Tibial nerve (tissue), 4 donors: ENCODE measurements around the gene MYO9B. TPM values are rescaled to one million over a fixed set of nuclear protein-coding genes. Genes with fewer than 3 reads are reported as not detected.

ENCODE experiments used
- DNase-seq, 2 donors: peaks; one replicate each; pipeline ENCODE4 v3.0.0-alpha.2; 2019; ENCODE audit warnings: low spot score in 2 of 2
- H3K27ac ChIP-seq, 4 donors: fragments of 200-600 bp; sonication (generic) in 3 of 4; one replicate each; pipeline ENCODE4 v1.5.1; 2017 to 2019; ENCODE audit warnings: mild to moderate bottlenecking in 1 of 4
- H3K27me3 ChIP-seq, 2 donors: fragments of 200-600 bp; sonication (generic) in 1 of 2; one replicate each; pipeline versions ENCODE4 v1.5.1 to v1.6.0; 2017 to 2019
- H3K36me3 ChIP-seq, 3 donors: fragments of 200-600 bp; sonication (generic); one replicate each; pipeline ENCODE4 v1.5.1; 2018 to 2019
- H3K4me1 ChIP-seq, 4 donors: fragments of 200-600 bp; sonication (generic) in 3 of 4; one replicate each; pipeline ENCODE4 v1.5.1; 2017 to 2019
- H3K4me3 ChIP-seq, 4 donors: fragments of 200-600 bp; sonication (generic) in 3 of 4; one replicate each; pipeline ENCODE4 v1.5.1; 2017 to 2019; ENCODE audit warnings: mild to moderate bottlenecking in 1 of 4, moderate library complexity in 1 of 4
- H3K9me3 ChIP-seq, 4 donors: fragments of 200-600 bp; sonication (generic) in 3 of 4; one replicate each; pipeline ENCODE4 v1.5.1; 2017 to 2019
- CTCF ChIP-seq, 5 experiments: fragments of 200-600 bp in 3 of 5; fragments of 450-650 bp in 2 of 5; sonication (generic) in 3 of 5; IDR thresholded peaks; one replicate each; pipeline ENCODE4 v1.5.1; 2016 to 2019; ENCODE audit warnings: antibody characterized with exemption in 5 of 5, mild to moderate bottlenecking in 3 of 5, moderate library complexity in 2 of 5
- EP300 ChIP-seq, 2 donors: sonication (generic); formaldehyde crosslinking; IDR thresholded peaks; one replicate each; pipeline ENCODE4 v1.6.1; 2017; ENCODE audit warnings: antibody characterized with exemption in 2 of 2, mild to moderate bottlenecking in 1 of 2
- POLR2A ChIP-seq, 2 donors: fragments of 450-650 bp; IDR thresholded peaks; one replicate each; pipeline ENCODE4 v1.6.1; 2017; ENCODE audit warnings: antibody characterized with exemption in 2 of 2, mild to moderate bottlenecking in 2 of 2, moderate library complexity in 2 of 2
- WGBS, 2 donors: methylation state at CpG; one replicate each; pipeline ENCODE4 v1.1.5; 2018; 5-methylcytosine and 5-hydroxymethylcytosine counted together
- total RNA-seq, 4 donors: library from RNA; depleted of rRNA; stranded (reverse); fragments of >200 nt; gene quantifications; one replicate each; pipeline ENCODE4 v1.1.0, GENCODE V29; 2016

MYO9B gene
- total RNA-seq, 4 donors from 2014 or later, result 61.7 to 201 (median 115) TPM

- no peak for DNase-seq
- H3K27ac ChIP-seq, result no peak overlapping the region
- H3K4me3 ChIP-seq, result no peak overlapping the region
- TF ChIP-seq POLR2A (IDR thresholded peaks at IDR 0.05) (no peak), CTCF (IDR thresholded peaks at IDR 0.05) (no peak), EP300 (IDR thresholded peaks at IDR 0.05) (no peak)
- H3K9me3 ChIP-seq, result peaks cover 0 to 5% (median 0%) of the 10 kb centered on the region in 4 donors
- WGBS, 2 donors, result 96% methylated on average over 4 of the region's 4 CpGs
- H3K36me3 ChIP-seq, result peaks cover 8 to 100% (median 42%) of the 10 kb centered on the region in 3 donors
- no peaks in the 10 kb centered on the region for H3K4me1 ChIP-seq
- no peaks in the 10 kb centered on the region for H3K27me3 ChIP-seq
Measured at GRCh38 chr19:17163652-17164051, 88.1 kb downstream of the MYO9B start.

- no peak for TF ChIP-seq POLR2A (IDR thresholded peaks at IDR 0.05)
- no peak for TF ChIP-seq EP300 (IDR thresholded peaks at IDR 0.05)
- no peak for TF ChIP-seq CTCF (IDR thresholded peaks at IDR 0.05)
- H3K36me3 ChIP-seq, result peaks cover 10 to 100% (median 36%) of the 10 kb centered on the region in 3 donors
- WGBS, 2 donors, result 88% methylated on average over 7 of the region's 7 CpGs
Measured at GRCh38 chr19:17164639-17165038, 89.1 kb downstream of the MYO9B start.

GRCh38 chr19:17165715-17166114, 90.1 kb downstream of the MYO9B start:
- Histone ChIP-seq H3K4me3 (no peak overlapping the region), H3K36me3 (peaks cover 10 to 100% (median 33%) of the 10 kb centered on the region in 3 donors), H3K27ac (no peak overlapping the region), H3K4me1 (no peaks in the 10 kb centered on the region), H3K9me3 (peaks cover 0 to 5% (median 0%) of the 10 kb centered on the region in 4 donors), H3K27me3 (no peaks in the 10 kb centered on the region)
- no peak for TF ChIP-seq POLR2A (IDR thresholded peaks at IDR 0.05)
- TF ChIP-seq EP300 (IDR thresholded peaks at IDR 0.05), result no peak
- TF ChIP-seq CTCF (IDR thresholded peaks at IDR 0.05), result no peak
- DNase-seq, result no peak
- 97% methylated on average over 5 of the region's 5 CpGs for WGBS, 2 donors

More at GRCh38 chr19:17164639-17165038, 89.1 kb downstream of the MYO9B start:
- H3K9me3 ChIP-seq, result peaks cover 0 to 5% (median 0%) of the 10 kb centered on the region in 4 donors
- H3K4me3 ChIP-seq, result no peak overlapping the region
- no peak for DNase-seq
- no peak overlapping the region for H3K27ac ChIP-seq
- no peaks in the 10 kb centered on the region for H3K4me1 ChIP-seq
- no peaks in the 10 kb centered on the region for H3K27me3 ChIP-seq

GRCh38 chr19:17170538-17171297, 95.1 kb downstream of the MYO9B start:
- WGBS, 2 donors, result 82 to 84% methylated on average over 13 of the region's 13 CpGs

More at GRCh38 chr19:17170538-17171297, 95.1 kb downstream of the MYO9B start:
- Histone ChIP-seq H3K9me3 (no peaks in the 10 kb centered on the region), H3K27me3 (no peaks in the 10 kb centered on the region), H3K4me1 (no peaks in the 10 kb centered on the region), H3K36me3 (peaks cover 12 to 100% (median 13%) of the 10 kb centered on the region in 3 donors), H3K27ac (no peak overlapping the region), H3K4me3 (no peak overlapping the region)
- TF ChIP-seq POLR2A (IDR thresholded peaks at IDR 0.05) (no peak), CTCF (IDR thresholded peaks at IDR 0.05) (no peak), EP300 (IDR thresholded peaks at IDR 0.05) (no peak)
- DNase-seq, result no peak
